LNCaP clone FGC (cell line): ENCODE results near the gene DCTN3.

ENCODE experiments used
- DNase-seq: peaks from one replicate; pipeline ENCODE4 v3.0.0-alpha.2; 2011; ENCODE audit warnings: low read depth
- H3K4me3 ChIP-seq: 2 replicates; pipeline ENCODE4 v1.5.1; 2011; ENCODE audit warnings: mild to moderate bottlenecking, low read depth, low read length, control low read depth
- TF ChIP-seq, protein P1 (sequence below): IDR thresholded peaks from 2 replicates; pipeline ENCODE4 v1.5.1; 2012; ENCODE audit warnings: mild to moderate bottlenecking; ENCODE audit not compliant: control insufficient read depth, insufficient read depth; ENCODE audit errors: extremely low read depth

Gene DCTN3

GRCh38 chr9:34588671-34589635, 31.3 kb downstream of the DCTN3 start:
- H3K4me3 ChIP-seq: no peak overlapping the region
- no peak for DNase-seq
- TF ChIP-seq, protein P1, sequence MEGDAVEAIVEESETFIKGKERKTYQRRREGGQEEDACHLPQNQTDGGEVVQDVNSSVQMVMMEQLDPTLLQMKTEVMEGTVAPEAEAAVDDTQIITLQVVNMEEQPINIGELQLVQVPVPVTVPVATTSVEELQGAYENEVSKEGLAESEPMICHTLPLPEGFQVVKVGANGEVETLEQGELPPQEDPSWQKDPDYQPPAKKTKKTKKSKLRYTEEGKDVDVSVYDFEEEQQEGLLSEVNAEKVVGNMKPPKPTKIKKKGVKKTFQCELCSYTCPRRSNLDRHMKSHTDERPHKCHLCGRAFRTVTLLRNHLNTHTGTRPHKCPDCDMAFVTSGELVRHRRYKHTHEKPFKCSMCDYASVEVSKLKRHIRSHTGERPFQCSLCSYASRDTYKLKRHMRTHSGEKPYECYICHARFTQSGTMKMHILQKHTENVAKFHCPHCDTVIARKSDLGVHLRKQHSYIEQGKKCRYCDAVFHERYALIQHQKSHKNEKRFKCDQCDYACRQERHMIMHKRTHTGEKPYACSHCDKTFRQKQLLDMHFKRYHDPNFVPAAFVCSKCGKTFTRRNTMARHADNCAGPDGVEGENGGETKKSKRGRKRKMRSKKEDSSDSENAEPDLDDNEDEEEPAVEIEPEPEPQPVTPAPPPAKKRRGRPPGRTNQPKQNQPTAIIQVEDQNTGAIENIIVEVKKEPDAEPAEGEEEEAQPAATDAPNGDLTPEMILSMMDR: no peak

DNA sequence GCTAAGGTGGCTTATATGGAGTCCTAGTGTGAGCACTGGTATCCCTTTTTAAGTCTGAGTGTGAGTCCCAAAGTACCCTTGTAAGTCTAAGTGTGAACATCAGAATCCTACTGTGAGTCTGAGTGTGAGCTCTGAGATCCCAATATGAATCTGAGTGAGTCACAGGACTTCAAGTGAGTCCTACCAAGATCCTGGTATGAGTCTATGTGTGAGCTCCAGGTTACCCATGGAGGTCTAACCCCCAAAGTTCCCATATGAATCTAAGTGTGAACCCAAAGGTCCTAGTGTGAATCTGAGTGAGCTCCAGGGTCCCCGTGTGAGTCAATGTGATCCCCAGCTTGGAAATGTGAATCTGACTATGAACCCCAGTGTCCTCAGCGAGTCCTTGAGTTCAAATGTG, 33.0 kb downstream of the DCTN3 start:
- DNase-seq: no peak
- H3K4me3 ChIP-seq: no peak overlapping the region

GRCh38 chr9:34585946-34586669, 34.2 kb downstream of the DCTN3 start:
- DNase-seq: no peak
- TF ChIP-seq, protein P1: no peak
- H3K4me3 ChIP-seq: no peak overlapping the region

More for the DNA sequence above, 33.0 kb downstream of the DCTN3 start:
- TF ChIP-seq, protein P1: no peak

- TF ChIP-seq, protein P1: no peak
- no peak overlapping the region for H3K4me3 ChIP-seq
- no peak for DNase-seq
These were observed 35.3 kb downstream of the DCTN3 start for GRCh38 chr9:34584970-34585369.

- no peak overlapping the region for H3K4me3 ChIP-seq
- TF ChIP-seq, protein P1: no peak
- no peak for DNase-seq
These were observed 37.5 kb downstream of the DCTN3 start for GRCh38 chr9:34582787-34583186.

DNA sequence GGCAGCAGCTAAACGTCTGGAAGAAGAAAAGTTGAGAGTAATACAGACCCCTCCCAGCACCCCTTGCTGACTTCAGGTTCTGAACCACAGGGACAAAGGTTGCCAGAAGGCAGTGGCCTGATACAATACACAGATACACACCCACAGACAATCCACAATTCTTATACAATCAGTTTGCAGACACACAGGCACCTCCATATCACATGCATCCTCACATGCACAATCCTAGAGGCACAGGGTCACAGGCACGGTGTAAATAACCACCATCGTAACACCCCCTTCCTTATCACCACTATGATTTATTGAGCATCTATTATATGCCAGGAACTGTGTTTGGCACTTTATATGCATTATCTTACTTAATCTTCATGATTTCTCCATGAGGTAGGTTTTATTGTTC, 39.0 kb downstream of the DCTN3 start:
- H3K4me3 ChIP-seq: no peak overlapping the region
- DNase-seq: no peak
- TF ChIP-seq, protein P1: no peak
